Fibroblast of pulmonary artery (primary cell): Measurements from ENCODE around the gene ELP6.
A peak's percentile ranks its signal among the peaks of the same experiment; 100 is the strongest.

Experiments
- DNase-seq: peaks from one replicate; pipeline ENCODE4 v3.0.0-alpha.2; 2010; ENCODE audit warnings: low read depth
- H3K4me3 ChIP-seq: replicated peaks from 2 replicates; pipeline ENCODE4 v1.5.1; 2011; ENCODE audit warnings: low read depth, mild to moderate bottlenecking, control low read depth, low read length, moderate library complexity
- CTCF ChIP-seq: IDR thresholded peaks from 2 replicates; pipeline ENCODE4 v1.5.1; 2011; ENCODE audit warnings: mild to moderate bottlenecking, control low read depth, low read length, inconsistent platforms; ENCODE audit errors: missing control alignments

ELP6 gene

GRCh38 chr3:47479826-47480160 lies 33.7 kb downstream of the ELP6 start:
- TF ChIP-seq CTCF = no peak
- DNase-seq = no peak

GRCh38 chr3:47478022-47478421 lies 35.5 kb downstream of the ELP6 start:
- no peak for DNase-seq
- no peak overlapping the region for H3K4me3 ChIP-seq
- no peak for TF ChIP-seq CTCF

More at GRCh38 chr3:47479826-47480160, 33.7 kb downstream of the ELP6 start:
- no peak overlapping the region for H3K4me3 ChIP-seq

DNA sequence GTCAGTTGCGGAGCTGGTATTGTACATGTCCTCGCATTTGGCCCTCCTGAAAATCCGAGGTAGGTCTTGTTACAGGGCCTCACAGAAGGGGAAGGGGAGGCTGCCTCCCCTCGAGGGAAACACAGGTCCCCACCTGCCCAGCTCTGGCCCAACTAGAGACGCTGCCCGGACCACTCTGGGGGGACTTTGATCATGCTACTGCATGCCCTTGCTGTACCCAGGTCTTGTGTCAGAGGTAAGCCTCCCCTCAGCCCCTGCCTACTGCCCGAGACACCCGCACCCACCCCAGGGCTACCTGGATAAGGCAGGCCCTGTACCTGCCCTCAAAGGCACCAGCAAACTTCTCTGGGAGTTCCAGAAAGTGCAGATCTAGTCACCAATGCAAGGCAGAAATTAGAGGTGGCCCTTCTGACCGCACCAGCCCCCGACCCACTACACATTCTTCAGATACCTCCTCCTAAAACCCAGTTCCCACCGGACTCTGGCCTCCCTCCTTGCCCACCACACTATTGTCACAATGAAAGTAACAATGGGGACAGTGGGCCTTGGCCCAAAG lies 36.8 kb downstream of the ELP6 start:
- TF ChIP-seq CTCF = no peak
- H3K4me3 ChIP-seq = peak overlapping the region; percentile 75
- DNase-seq = no peak

DNA sequence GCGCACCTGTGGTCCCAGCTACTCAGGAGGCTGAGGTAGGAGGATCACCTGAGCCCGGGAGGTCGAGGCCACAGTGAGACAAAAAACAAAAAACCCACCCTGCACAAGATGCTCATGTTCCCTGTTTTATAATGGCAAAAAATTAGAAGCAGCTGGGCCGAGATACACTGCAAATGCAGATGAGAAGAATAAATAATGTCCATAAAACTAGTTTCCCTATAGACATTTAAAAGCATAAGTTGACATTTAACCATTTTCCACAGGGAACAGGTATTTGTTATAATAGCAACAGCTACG lies 37.2 kb downstream of the ELP6 start:
- peak overlapping the region; percentile 75 for H3K4me3 ChIP-seq
- DNase-seq = no peak
- no peak for TF ChIP-seq CTCF

- TF ChIP-seq CTCF = peak; percentile 63
- H3K4me3 ChIP-seq = peak within 1 kb of the TSS; percentile 75
- DNase-seq = peak; percentile 83
These were observed 37.8 kb downstream of the ELP6 start, which contains the start of gene SCAP for GRCh38 chr3:47475570-47476329. Gene SCAP, minus strand, starts transcription at chr3:47475941. Its CDS starts 32,948 bp downstream, at chr3:47442993.

DNA sequence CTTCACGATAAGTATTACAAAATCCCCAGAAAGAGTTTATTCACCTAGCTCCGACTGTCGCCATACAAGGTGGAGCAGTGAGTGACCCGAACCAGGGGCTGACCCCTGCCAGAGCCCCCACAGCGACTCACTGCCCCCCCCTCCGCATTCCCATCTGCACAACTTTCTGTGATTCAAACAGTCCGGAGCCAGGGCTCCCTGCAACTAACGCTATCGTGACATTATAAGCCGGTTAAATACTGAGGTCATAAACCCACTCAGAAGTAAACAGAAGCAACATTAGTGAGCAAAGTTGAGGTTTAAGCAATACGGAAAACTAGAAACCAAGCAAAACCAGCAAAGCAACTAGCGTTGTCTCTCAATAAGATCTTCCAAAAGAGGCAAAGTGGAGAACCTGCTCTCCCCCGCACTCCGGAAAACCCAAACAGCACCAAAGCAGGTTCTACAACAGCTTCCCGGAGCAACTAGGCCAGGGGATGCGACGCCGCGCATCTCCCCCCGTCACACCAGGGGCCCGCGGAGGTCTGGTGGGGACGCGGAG lies 38.4 kb downstream of the ELP6 start:
- H3K4me3 ChIP-seq = peak overlapping the region; percentile 75
- TF ChIP-seq CTCF = no peak
- DNase-seq = peak; percentile 26

- DNase-seq = no peak
- H3K4me3 ChIP-seq = no peak overlapping the region
- no peak for TF ChIP-seq CTCF
These were observed 40.1 kb downstream of the ELP6 start for GRCh38 chr3:47473391-47473790.
